GM12874 (cell line): ENCODE measurements around the gene P2RY12.

Experiments used
- CTCF ChIP-seq: IDR thresholded peaks from 2 replicates; pipeline ENCODE4 v1.5.1; 2011; ENCODE audit warnings: low read depth, mild to moderate bottlenecking, control low read depth, low read length, moderate library complexity; ENCODE audit not compliant: insufficient read depth

Gene P2RY12

GRCh38 chr3:151316267-151316991 is 68.1 kb downstream of the P2RY12 start, which contains the start of gene GPR87:
Gene GPR87, minus strand, starts transcription at chr3:151316820. Its CDS starts 16,720 bp downstream, at chr3:151300100.
- no peak for TF ChIP-seq CTCF

GRCh38 chr3:151315846-151316245 is 68.7 kb downstream of the P2RY12 start:
- TF ChIP-seq CTCF = no peak

- no peak for TF ChIP-seq CTCF
Observed at GRCh38 chr3:151315136-151315535, 69.4 kb downstream of the P2RY12 start.

GRCh38 chr3:151314593-151314992 is 70.0 kb downstream of the P2RY12 start:
- TF ChIP-seq CTCF = no peak

GRCh38 chr3:151314137-151314536 is 70.4 kb downstream of the P2RY12 start:
- TF ChIP-seq CTCF = no peak

- TF ChIP-seq CTCF = no peak
Observed at GRCh38 chr3:151312972-151313371, 71.6 kb downstream of the P2RY12 start.

- no peak for TF ChIP-seq CTCF
Observed at GRCh38 chr3:151309566-151309965, 75.0 kb downstream of the P2RY12 start.
